ACC112 (cell line): ENCODE measurements around the gene ADGRB3.
"Not testable (repeated sequence)": the region's sequence is repeated elsewhere in the genome, so short reads cannot be mapped to it uniquely, and the experiment has no call there.

ENCODE experiments used
- H2AFZ ChIP-seq: fragments of 200-600 bp; sonication (generic); one replicate; pipeline ENCODE4 v1.6.0; 2017; ENCODE audit warnings: antibody characterized with exemption, low read length; ENCODE audit not compliant: unreplicated experiment
- H3K27ac ChIP-seq: fragments of 200-600 bp; sonication (generic); 2 replicates; pipeline ENCODE4 v1.5.1; 2014; ENCODE audit warnings: low read depth, mild to moderate bottlenecking, antibody characterized with exemption, low read length, moderate library complexity
- H3K27me3 ChIP-seq: fragments of 200-600 bp; sonication (generic); 2 replicates; pipeline ENCODE4 v1.6.1; 2014; ENCODE audit warnings: mild to moderate bottlenecking, antibody characterized with exemption, low read length, moderate library complexity, mixed read lengths; ENCODE audit not compliant: insufficient read depth
- H3K36me3 ChIP-seq: fragments of 200-600 bp; sonication (generic); 2 replicates; pipeline ENCODE4 v1.6.1; 2016; ENCODE audit warnings: mild to moderate bottlenecking, antibody characterized with exemption, low read length, moderate library complexity, mixed read lengths; ENCODE audit not compliant: insufficient read depth
- H3K4me1 ChIP-seq: fragments of 200-600 bp; sonication (generic); one replicate; pipeline ENCODE4 v1.6.1; 2016; ENCODE audit warnings: low read length, mixed read lengths; ENCODE audit not compliant: insufficient read depth, unreplicated experiment, control insufficient read depth
- H3K4me3 ChIP-seq: fragments of 200-600 bp; sonication (generic); 2 replicates; pipeline ENCODE4 v1.5.1; 2014; ENCODE audit warnings: mild to moderate bottlenecking, low read depth, low read length
- H3K79me2 ChIP-seq: fragments of 200-600 bp; sonication (generic); one replicate; pipeline ENCODE4 v1.6.0; 2016; ENCODE audit warnings: low read length; ENCODE audit not compliant: control insufficient read depth, unreplicated experiment, insufficient read depth

The ADGRB3 gene

GRCh38 chr6:69427882-69428281 is 792.8 kb downstream of the ADGRB3 start:
- H3K27ac ChIP-seq: no peak overlapping the region
- no peak overlapping the region for H3K4me3 ChIP-seq
- H3K4me1 ChIP-seq: no peaks in the 10 kb centered on the region
- no peaks in the 10 kb centered on the region for H3K36me3 ChIP-seq
- H3K27me3 ChIP-seq: no peaks in the 10 kb centered on the region
- H3K79me2 ChIP-seq: no peaks in the 10 kb centered on the region
- no peak overlapping the region for H2AFZ ChIP-seq

- not testable (repeated sequence) for H3K4me3 ChIP-seq, H3K79me2 ChIP-seq, H2AFZ ChIP-seq
Measured at GRCh38 chr6:69432168-69432567, 797.1 kb downstream of the ADGRB3 start.

GRCh38 chr6:69433116-69433515 is 798.0 kb downstream of the ADGRB3 start:
- H3K79me2 ChIP-seq, H3K27me3 ChIP-seq, H3K27ac ChIP-seq, H3K4me1 ChIP-seq, H3K4me3 ChIP-seq, H3K36me3 ChIP-seq, H2AFZ ChIP-seq: not testable (repeated sequence)

More at GRCh38 chr6:69432168-69432567, 797.1 kb downstream of the ADGRB3 start:
- H3K27me3 ChIP-seq, H3K4me1 ChIP-seq, H3K36me3 ChIP-seq, H3K27ac ChIP-seq: not testable (repeated sequence)

- H3K4me1 ChIP-seq: no peaks in the 10 kb centered on the region
- no peaks in the 10 kb centered on the region for H3K79me2 ChIP-seq
- no peak overlapping the region for H3K27ac ChIP-seq
- H3K27me3 ChIP-seq: no peaks in the 10 kb centered on the region
- H3K4me3 ChIP-seq: no peak overlapping the region
- no peaks in the 10 kb centered on the region for H3K36me3 ChIP-seq
- no peak overlapping the region for H2AFZ ChIP-seq
Measured at GRCh38 chr6:69438113-69438512, 803.0 kb downstream of the ADGRB3 start.
